ENCODE data around the gene RPL27. TPM values are rescaled to one million over a fixed set of nuclear protein-coding genes. Genes with fewer than 3 reads are reported as not detected.
"Not testable (repeated sequence)": the region's sequence is repeated elsewhere in the genome, so short reads cannot be mapped to it uniquely, and the experiment has no call there.

Gene RPL27
- total RNA-seq, 1 donor, result 1,254 TPM

DNA sequence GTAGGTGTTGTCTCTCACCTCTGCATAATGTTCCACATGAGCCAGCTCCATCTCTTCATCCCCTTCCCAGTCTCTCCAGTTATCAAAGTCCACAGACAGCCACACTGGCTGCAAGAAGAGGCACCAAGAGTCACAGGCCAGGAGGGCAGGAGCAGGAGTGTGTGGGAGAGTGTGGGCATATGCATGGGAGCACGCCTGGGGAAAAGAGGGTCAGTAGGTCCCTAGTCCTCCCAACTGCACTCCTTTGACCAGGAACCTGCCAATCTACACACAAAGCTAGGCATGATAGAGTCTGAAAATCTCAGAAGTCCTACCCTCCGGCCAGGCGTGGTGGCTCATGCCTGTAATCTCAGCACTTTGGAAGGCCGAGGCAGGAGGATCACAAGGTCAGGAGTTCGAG is 26.6 kb upstream of the RPL27 start:
- DNase-seq (ENCODE audit: low read depth), result no peak
- no peak overlapping the region for H3K4me3 ChIP-seq (ENCODE audit: low read depth, low read length)
- TF ChIP-seq, protein P1, sequence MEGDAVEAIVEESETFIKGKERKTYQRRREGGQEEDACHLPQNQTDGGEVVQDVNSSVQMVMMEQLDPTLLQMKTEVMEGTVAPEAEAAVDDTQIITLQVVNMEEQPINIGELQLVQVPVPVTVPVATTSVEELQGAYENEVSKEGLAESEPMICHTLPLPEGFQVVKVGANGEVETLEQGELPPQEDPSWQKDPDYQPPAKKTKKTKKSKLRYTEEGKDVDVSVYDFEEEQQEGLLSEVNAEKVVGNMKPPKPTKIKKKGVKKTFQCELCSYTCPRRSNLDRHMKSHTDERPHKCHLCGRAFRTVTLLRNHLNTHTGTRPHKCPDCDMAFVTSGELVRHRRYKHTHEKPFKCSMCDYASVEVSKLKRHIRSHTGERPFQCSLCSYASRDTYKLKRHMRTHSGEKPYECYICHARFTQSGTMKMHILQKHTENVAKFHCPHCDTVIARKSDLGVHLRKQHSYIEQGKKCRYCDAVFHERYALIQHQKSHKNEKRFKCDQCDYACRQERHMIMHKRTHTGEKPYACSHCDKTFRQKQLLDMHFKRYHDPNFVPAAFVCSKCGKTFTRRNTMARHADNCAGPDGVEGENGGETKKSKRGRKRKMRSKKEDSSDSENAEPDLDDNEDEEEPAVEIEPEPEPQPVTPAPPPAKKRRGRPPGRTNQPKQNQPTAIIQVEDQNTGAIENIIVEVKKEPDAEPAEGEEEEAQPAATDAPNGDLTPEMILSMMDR (IDR thresholded peaks at IDR 0.05; ENCODE audit: insufficient read depth, low read depth, low read length), result no peak

DNA sequence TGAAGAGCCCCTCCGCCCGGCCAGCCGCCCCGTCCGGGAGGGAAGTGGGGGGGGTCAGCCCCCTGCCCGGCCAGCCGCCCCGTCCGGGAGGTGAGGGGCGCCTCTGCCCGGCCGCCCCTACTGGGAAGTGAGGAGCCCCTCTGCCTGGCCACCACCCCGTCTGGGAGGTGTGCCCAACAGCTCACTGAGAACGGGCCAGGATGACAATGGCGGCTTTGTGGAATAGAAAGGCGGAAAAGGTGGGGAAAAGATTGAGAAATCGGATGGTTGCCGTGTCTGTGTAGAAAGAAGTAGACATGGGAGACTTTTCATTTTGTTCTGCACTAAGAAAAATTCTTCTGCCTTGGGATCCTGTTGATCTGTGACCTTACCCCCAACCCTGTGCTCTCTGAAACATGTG is 24.9 kb upstream of the RPL27 start:
- H3K4me3 ChIP-seq (ENCODE audit: low read depth, low read length); DNase-seq (ENCODE audit: low read depth): not testable (repeated sequence)

DNA sequence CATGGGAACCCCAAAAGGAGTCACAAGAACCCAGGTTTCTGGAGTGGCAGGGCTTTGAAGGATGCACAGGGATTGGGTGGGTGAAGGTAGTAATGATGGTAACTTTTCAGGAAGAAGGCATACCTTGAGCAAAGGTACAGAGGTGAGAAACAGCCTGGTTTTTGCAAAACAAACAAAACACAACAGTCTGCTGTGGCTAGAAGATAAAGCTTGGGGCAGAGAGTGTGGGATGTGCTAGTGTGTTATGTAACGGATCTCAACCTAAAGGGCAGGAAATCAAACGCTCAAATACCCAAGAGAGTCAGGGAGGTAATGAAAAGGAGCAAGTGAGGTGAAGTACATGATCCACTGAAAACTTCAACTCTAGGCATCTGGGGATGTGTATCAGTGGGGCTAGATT is 23.0 kb upstream of the RPL27 start:
- no peak for DNase-seq (ENCODE audit: low read depth)
- no peak overlapping the region for H3K4me3 ChIP-seq (ENCODE audit: low read depth, low read length)
- TF ChIP-seq, protein P1 (IDR thresholded peaks at IDR 0.05; ENCODE audit: insufficient read depth, low read depth, low read length), result no peak

DNA sequence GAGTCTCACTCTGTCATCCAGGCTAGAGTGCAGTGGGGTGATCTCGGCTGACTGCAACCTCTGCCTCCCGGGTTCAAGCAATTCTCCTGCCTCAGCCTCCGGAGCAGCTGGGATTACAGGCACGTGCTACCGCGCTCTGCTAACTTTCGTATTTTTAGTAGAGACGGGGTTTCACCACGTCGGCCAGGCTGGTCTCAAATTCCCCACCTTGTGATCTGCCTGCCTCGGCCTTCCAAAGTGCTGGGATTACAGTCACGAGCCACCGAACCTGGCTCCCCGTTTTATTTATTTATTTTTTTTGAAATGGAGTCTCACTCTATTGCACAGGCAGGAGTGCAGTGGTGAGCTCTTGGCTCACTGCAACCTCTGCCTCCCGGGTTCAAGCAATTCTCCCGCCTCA is 22.5 kb upstream of the RPL27 start:
- H3K4me3 ChIP-seq (ENCODE audit: low read depth, low read length); DNase-seq (ENCODE audit: low read depth): not testable (repeated sequence)

DNA sequence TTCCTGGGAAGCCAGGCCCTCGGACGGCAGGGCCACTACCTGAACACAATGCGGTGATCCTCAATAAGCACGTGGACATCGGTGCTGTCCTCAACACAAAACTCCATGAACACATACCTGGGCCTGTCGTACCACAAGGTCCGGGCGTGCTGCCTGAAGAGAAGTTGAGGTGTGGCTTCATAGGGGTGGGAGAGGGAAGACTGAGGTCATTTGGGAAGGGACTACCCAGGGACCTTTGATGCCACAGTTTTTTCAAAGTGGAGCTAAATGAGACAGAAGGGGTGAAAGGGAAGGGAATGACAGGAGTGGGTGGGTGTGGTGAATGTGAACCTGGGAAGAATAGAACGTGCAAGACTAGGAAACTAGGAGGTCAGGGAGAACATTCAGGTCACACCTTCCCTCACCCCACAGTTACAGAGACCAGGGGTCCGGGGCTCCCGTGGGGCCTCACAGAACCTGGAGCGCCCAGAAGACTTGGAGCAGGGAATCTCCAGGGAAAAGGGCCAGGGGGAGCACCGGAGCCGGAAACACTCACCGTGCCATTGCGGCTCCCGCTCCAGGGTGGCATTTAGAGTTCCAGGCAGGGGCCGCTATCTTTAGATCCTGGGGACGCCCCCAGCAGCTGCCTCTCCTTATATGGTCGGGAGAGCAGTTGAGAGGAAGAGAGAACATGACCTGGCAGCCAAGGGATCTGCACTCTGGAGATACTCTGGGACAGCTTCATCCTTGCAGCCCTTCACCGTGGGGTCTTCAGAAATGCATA is 18.5 kb upstream of the RPL27 start, which contains the start of gene PTGES3L:
PTGES3L (minus strand) TSS at position 570 of the 763 bp plus-strand sequence; CDS start at position 543, 27 bp downstream.
- DNase-seq (ENCODE audit: low read depth), result peak; percentile 53
- H3K4me3 ChIP-seq (ENCODE audit: low read depth, low read length), result peak within 1 kb of the TSS; percentile 70
- TF ChIP-seq, protein P1 (IDR thresholded peaks at IDR 0.05; ENCODE audit: insufficient read depth, low read depth, low read length), result no peak

DNA sequence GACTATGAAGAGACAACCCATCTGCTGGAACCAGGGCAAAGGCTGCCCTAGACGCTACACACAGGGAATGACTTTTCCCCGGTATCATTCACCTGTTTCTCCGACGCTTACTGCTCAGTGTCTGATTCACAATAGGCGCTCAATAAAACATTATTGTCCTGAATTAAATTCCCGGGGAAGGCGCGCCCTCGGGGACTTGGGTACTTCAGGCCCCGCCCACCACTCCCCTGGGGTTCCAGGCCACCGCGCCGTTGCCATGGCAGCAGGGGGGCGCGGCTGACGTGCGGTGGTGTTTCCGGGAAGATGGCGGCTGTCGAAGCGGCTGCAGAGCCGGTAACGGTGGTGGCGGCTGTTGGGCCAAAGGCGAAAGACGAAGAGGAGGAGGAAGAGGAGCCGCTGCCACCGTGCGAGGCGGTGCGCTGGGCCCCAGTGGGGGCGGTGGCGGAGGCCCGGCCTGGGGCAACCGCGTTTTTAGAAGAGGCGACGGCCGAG is 17.9 kb upstream of the RPL27 start, which contains the start of gene RUNDC1:
RUNDC1 (plus strand) TSS at position 292 of the 492 bp plus-strand sequence; CDS start at position 304, 12 bp downstream.
- TF ChIP-seq, protein P1 (IDR thresholded peaks at IDR 0.05; ENCODE audit: insufficient read depth, low read depth, low read length), result no peak
- H3K4me3 ChIP-seq (ENCODE audit: low read depth, low read length), result peak within 1 kb of the TSS; percentile 70
- peak; percentile 83 for DNase-seq (ENCODE audit: low read depth)

DNA sequence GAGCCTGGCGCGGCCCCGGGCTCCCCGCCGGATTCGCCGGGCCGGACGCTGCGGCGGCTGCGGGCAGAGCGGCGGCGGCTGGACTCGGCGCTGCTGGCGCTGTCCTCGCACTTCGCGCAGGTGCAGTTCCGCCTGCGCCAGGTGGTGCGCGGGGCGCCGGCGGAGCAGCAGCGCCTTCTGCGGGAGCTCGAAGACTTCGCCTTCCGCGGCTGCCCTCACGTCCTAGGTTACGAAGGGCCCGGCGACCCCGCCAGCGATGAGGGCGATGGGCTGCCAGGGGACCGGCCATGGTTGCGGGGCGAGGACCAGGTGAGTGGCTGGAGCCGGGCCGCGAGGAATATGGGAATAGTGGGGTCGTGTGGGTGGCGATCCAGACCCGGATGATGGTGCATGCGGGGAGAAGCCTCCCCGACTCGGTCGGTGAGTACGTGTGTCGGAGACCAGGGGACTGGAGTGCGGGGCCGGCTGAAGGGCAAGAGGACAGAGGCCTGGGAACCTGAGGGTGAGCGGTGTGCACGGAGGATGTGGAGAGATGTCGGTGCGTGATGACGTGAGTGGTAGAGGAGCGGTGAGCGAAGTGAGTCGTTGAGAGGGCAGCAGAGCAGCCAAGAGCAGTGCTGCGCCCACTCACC is 17.3 kb upstream of the RPL27 start:
- DNase-seq (ENCODE audit: low read depth), result peak; percentile 52
- TF ChIP-seq, protein P1 (IDR thresholded peaks at IDR 0.05; ENCODE audit: insufficient read depth, low read depth, low read length), result no peak
- peak overlapping the region; percentile 70 for H3K4me3 ChIP-seq (ENCODE audit: low read depth, low read length)

Data from fibroblast of villous mesenchyme (primary cell).